T-helper 1 cell treated with Interleukin-12 subunit alpha and Interleukin-12 subunit beta and Interleukin-4 antibody, amounts not matched to agents 30 μg/mL and 1 μg/mL, for 36 hours (primary cell): Measurements from ENCODE around the gene TRPM4.
"Not testable (repeated sequence)": the region's sequence is repeated elsewhere in the genome, so short reads cannot be mapped to it uniquely, and the experiment has no call there.

Source experiments
- H3K27ac Mint-ChIP-seq: one replicate; pipeline ENCODE4 v1.8.0; 2021; ENCODE audit warnings: mild to moderate bottlenecking, mixed read lengths
- H3K27me3 Mint-ChIP-seq: one replicate; pipeline ENCODE4 v1.8.0; 2021; ENCODE audit warnings: low read depth, mixed read lengths
- H3K36me3 Mint-ChIP-seq: one replicate; pipeline ENCODE4 v1.8.0; 2021; ENCODE audit warnings: low read depth, mixed read lengths
- H3K4me1 Mint-ChIP-seq: one replicate; pipeline ENCODE4 v1.8.0; 2021; ENCODE audit warnings: low read depth, mixed read lengths
- H3K4me3 Mint-ChIP-seq: one replicate; pipeline ENCODE4 v1.8.0; 2021; ENCODE audit warnings: mild to moderate bottlenecking, moderate library complexity, mixed read lengths
- H3K9me3 Mint-ChIP-seq: one replicate; pipeline ENCODE4 v1.8.0; 2021; ENCODE audit warnings: mixed read lengths

Gene TRPM4

GRCh38 chr19:49212016-49212701, 54.6 kb downstream of the TRPM4 start:
- Mint-ChIP-seq H3K36me3 (no peaks in the 10 kb centered on the region), H3K4me3 (no peak overlapping the region), H3K4me1 (peaks cover 8% of the 10 kb centered on the region), H3K9me3 (no peaks in the 10 kb centered on the region), H3K27me3 (no peaks in the 10 kb centered on the region), H3K27ac (no peak overlapping the region)

- H3K9me3 Mint-ChIP-seq: no peaks in the 10 kb centered on the region
- H3K27me3 Mint-ChIP-seq: no peaks in the 10 kb centered on the region
- peaks cover 3% of the 10 kb centered on the region for H3K4me1 Mint-ChIP-seq
- H3K36me3 Mint-ChIP-seq: no peaks in the 10 kb centered on the region
- H3K4me3 Mint-ChIP-seq: no peak overlapping the region
- H3K27ac Mint-ChIP-seq: no peak overlapping the region
These were observed 56.2 kb downstream of the TRPM4 start for GRCh38 chr19:49213791-49214190.

DNA sequence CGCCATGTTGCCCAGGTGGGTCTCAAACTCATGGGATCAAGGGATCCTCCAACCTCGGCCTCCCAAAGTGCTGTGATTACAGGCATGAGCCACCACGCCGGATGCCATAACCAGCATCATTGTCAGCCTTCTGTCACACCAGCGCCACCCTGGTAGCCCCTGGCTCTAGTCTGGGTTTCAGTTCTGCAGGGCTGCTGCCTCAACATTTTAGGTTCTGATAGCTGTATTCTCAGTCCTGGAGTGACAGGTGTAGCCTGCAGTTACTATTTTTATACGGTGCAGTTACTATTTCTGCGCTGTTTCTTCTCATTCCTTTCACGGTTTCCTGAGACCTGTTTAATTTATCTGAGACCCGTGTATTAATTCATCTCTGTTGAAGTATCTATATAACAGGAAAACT, 57.1 kb downstream of the TRPM4 start:
- no peaks in the 10 kb centered on the region for H3K36me3 Mint-ChIP-seq
- no peak overlapping the region for H3K4me3 Mint-ChIP-seq
- H3K4me1 Mint-ChIP-seq: peaks cover 3% of the 10 kb centered on the region
- no peaks in the 10 kb centered on the region for H3K9me3 Mint-ChIP-seq
- H3K27ac Mint-ChIP-seq: no peak overlapping the region
- H3K27me3 Mint-ChIP-seq: no peaks in the 10 kb centered on the region

DNA sequence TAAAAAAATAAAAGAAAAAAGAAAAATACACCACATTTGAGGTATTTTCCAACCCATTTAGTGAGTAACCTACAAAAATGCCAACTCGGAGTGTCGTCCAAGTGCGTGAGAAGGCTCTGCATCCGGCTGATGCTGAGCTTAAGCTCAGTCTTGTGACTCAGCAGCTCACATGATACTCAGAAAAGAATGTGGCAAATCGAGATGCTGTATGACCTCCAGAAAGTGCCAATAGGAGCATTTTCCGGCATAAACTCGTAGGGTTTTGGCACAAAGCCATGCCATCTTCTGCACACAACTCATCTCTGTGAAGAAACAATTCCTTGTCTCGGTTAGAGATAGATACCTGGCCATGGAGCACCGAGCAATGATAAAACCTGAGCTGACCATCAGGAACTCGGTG, 58.5 kb downstream of the TRPM4 start:
- no peaks in the 10 kb centered on the region for H3K36me3 Mint-ChIP-seq
- no peak overlapping the region for H3K4me3 Mint-ChIP-seq
- no peaks in the 10 kb centered on the region for H3K27me3 Mint-ChIP-seq
- no peaks in the 10 kb centered on the region for H3K9me3 Mint-ChIP-seq
- no peak overlapping the region for H3K27ac Mint-ChIP-seq
- no peaks in the 10 kb centered on the region for H3K4me1 Mint-ChIP-seq

DNA sequence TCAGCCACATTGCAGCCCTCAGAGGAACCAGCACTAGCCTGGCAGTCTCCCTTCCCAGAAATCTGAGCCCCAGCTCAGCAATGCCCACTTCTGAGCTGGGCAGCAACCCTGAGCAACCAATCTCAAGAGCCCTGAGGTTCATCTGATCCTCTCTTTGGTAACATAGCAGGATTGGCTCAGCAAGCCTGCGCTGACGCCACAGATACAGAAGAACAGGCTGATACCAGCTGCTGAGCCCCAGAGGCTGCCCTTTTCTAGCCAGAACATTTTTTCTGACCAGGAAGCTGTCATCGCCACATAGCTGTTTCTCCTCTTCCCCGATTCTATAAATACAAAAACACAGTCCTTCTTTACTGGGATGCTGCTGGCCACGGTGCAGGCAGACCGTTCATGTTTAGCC, 59.8 kb downstream of the TRPM4 start:
- Mint-ChIP-seq H3K4me3 (no peak overlapping the region), H3K27me3 (no peaks in the 10 kb centered on the region), H3K27ac (no peak overlapping the region), H3K4me1 (no peaks in the 10 kb centered on the region), H3K36me3 (no peaks in the 10 kb centered on the region), H3K9me3 (no peaks in the 10 kb centered on the region)

DNA sequence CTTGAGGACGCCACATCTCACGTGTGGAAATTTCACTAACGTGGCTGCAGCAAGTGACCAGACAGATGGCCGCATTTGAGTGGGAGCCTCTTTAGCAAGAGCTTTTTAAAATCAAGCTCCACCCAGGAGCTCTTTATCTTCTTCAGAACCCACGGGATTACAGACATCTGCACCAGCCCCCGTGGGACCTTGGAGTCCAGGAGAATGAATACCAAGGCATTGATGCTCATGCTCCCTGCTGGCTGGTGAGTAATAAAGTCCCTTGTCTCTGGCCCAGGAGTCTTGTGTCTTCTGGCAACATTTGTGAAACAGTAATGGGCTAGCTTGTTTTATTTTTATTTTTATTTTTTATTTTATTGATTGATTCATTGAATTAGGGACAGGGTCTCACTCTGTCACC, 64.4 kb downstream of the TRPM4 start:
- Mint-ChIP-seq H3K4me1 (peaks cover 8% of the 10 kb centered on the region), H3K36me3 (no peaks in the 10 kb centered on the region), H3K27me3 (peaks cover 3% of the 10 kb centered on the region), H3K9me3 (no peaks in the 10 kb centered on the region), H3K4me3 (no peak overlapping the region), H3K27ac (no peak overlapping the region)

- H3K27ac Mint-ChIP-seq: no peak overlapping the region
- H3K36me3 Mint-ChIP-seq: no peaks in the 10 kb centered on the region
- no peaks in the 10 kb centered on the region for H3K9me3 Mint-ChIP-seq
- peaks cover 8% of the 10 kb centered on the region for H3K4me1 Mint-ChIP-seq
- peaks cover 3% of the 10 kb centered on the region for H3K27me3 Mint-ChIP-seq
- no peak overlapping the region for H3K4me3 Mint-ChIP-seq
These were observed 64.9 kb downstream of the TRPM4 start for GRCh38 chr19:49222528-49222927.

- Mint-ChIP-seq H3K9me3 (no peaks in the 10 kb centered on the region), H3K4me3 (no peak overlapping the region), H3K27me3 (peaks cover 3% of the 10 kb centered on the region), H3K4me1 (peaks cover 8% of the 10 kb centered on the region), H3K27ac (no peak overlapping the region), H3K36me3 (no peaks in the 10 kb centered on the region)
These were observed 65.9 kb downstream of the TRPM4 start for GRCh38 chr19:49223472-49223871.

DNA sequence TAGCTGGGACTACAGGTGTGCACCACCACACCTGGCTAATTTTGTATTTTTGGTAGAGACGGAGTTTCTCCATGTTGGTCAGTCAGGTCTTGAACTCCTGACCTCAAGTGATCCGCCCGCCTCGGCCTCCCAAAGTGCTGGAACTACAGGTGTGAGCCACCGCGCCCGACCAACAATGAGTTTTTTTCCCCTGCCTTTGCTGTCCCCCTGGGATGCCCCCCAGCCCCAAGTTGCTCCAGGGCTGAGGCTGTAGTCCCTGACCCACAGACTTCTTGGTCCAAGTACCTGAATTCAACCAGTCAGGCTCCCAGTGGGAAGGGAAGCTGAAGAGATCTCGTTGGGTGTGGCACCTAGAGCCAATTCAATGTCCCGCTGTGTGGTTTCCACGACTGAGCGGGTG, 66.8 kb downstream of the TRPM4 start:
- not testable (repeated sequence) for H3K4me3 Mint-ChIP-seq, H3K27ac Mint-ChIP-seq, H3K9me3 Mint-ChIP-seq, H3K4me1 Mint-ChIP-seq, H3K36me3 Mint-ChIP-seq, H3K27me3 Mint-ChIP-seq

DNA sequence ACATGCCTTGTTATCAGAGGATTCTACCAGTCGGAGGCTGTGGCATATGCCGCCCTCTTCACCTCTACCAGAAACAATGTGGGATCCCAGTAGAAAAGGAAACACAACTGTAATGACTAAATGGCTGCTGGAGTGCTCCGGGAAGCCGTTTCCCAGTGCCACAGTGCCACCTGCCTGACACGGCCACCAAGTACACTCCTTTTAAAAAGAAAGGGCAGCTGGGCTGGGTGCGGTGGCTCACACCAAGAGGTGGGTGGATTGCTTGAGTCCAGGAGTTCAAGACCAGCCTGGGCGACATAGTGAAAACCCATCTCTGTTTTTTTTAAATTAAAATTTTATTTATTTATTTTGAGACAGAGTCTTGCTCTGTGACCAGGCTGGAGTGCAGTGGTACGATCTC, 67.3 kb downstream of the TRPM4 start:
- no peak overlapping the region for H3K4me3 Mint-ChIP-seq
- H3K27me3 Mint-ChIP-seq: peaks cover 3% of the 10 kb centered on the region
- no peak overlapping the region for H3K27ac Mint-ChIP-seq
- peaks cover 8% of the 10 kb centered on the region for H3K4me1 Mint-ChIP-seq
- no peaks in the 10 kb centered on the region for H3K9me3 Mint-ChIP-seq
- H3K36me3 Mint-ChIP-seq: no peaks in the 10 kb centered on the region

DNA sequence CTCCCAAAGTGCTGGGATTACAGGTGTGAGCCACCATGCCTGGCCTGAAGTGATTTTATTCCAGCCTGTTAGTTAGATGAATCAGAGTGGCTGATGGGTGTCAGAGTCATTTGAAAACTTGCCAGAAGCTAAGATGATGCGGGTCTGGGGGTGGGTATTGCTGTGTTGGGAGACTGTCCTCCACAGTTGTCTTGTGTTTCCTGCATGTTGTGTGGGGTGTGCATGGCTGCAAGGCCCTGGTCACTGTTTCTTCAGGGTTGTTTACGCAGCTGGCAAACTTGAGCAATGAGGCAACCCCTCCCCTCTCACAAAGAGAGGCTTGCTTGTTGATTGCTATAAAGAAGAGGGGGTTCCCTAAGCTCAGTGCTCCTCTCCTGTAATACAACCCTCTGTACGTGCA, 71.8 kb downstream of the TRPM4 start:
- Mint-ChIP-seq H3K36me3 (no peaks in the 10 kb centered on the region), H3K27ac (no peak overlapping the region), H3K4me1 (peaks cover 17% of the 10 kb centered on the region), H3K4me3 (no peak overlapping the region), H3K9me3 (no peaks in the 10 kb centered on the region), H3K27me3 (peaks cover 5% of the 10 kb centered on the region)

- H3K36me3 Mint-ChIP-seq: no peaks in the 10 kb centered on the region
- no peak overlapping the region for H3K4me3 Mint-ChIP-seq
- peaks cover 9% of the 10 kb centered on the region for H3K4me1 Mint-ChIP-seq
- no peak overlapping the region for H3K27ac Mint-ChIP-seq
- H3K27me3 Mint-ChIP-seq: peaks cover 6% of the 10 kb centered on the region
- H3K9me3 Mint-ChIP-seq: no peaks in the 10 kb centered on the region
These were observed 73.8 kb downstream of the TRPM4 start for GRCh38 chr19:49231389-49231788.

GRCh38 chr19:49231804-49232203, 74.2 kb downstream of the TRPM4 start:
- Mint-ChIP-seq H3K27me3 (peaks cover 6% of the 10 kb centered on the region), H3K4me3 (no peak overlapping the region), H3K27ac (no peak overlapping the region), H3K9me3 (no peaks in the 10 kb centered on the region), H3K4me1 (peaks cover 9% of the 10 kb centered on the region), H3K36me3 (no peaks in the 10 kb centered on the region)

DNA sequence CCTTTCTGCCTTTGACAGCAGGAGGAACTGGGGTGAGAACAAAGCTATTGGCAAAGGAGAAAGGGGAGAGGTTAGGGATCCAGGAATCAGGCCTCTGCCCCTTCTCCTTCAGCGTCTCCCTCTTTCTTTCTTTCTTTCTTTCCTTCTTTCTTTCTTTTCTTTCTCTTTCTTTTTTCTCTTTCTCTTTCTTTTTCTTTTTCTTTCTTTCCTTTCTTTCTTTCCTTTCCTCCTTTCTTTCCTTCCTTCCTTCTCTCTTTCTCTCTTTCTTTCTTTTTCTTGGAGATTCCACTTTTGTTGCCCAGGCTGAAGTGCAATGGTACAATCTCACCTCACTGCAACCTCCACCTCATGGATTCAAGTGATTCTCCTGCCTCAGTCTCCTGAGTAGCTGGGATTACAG, 75.6 kb downstream of the TRPM4 start:
- H3K9me3 Mint-ChIP-seq: no peaks in the 10 kb centered on the region
- H3K36me3 Mint-ChIP-seq: no peaks in the 10 kb centered on the region
- no peak overlapping the region for H3K4me3 Mint-ChIP-seq
- H3K27me3 Mint-ChIP-seq: peaks cover 10% of the 10 kb centered on the region
- H3K4me1 Mint-ChIP-seq: peaks cover 9% of the 10 kb centered on the region
- no peak overlapping the region for H3K27ac Mint-ChIP-seq

GRCh38 chr19:49241769-49242168, 84.2 kb downstream of the TRPM4 start:
- no peak overlapping the region for H3K27ac Mint-ChIP-seq
- peaks cover 4% of the 10 kb centered on the region for H3K27me3 Mint-ChIP-seq
- no peaks in the 10 kb centered on the region for H3K4me1 Mint-ChIP-seq
- no peaks in the 10 kb centered on the region for H3K36me3 Mint-ChIP-seq
- H3K4me3 Mint-ChIP-seq: no peak overlapping the region
- H3K9me3 Mint-ChIP-seq: no peaks in the 10 kb centered on the region

- Mint-ChIP-seq H3K36me3 (no peaks in the 10 kb centered on the region), H3K9me3 (no peaks in the 10 kb centered on the region), H3K4me1 (no peaks in the 10 kb centered on the region), H3K27ac (no peak overlapping the region), H3K4me3 (no peak overlapping the region), H3K27me3 (no peaks in the 10 kb centered on the region)
These were observed 85.5 kb downstream of the TRPM4 start for GRCh38 chr19:49243129-49243528.
